ENCODE measurements around the gene TEAD4. TPM values are rescaled to one million over a fixed set of nuclear protein-coding genes. Genes with fewer than 3 reads are reported as not detected.

Gene TEAD4
- total RNA-seq, 1 experiment from 2014 or later, result 39.8 TPM

DNA sequence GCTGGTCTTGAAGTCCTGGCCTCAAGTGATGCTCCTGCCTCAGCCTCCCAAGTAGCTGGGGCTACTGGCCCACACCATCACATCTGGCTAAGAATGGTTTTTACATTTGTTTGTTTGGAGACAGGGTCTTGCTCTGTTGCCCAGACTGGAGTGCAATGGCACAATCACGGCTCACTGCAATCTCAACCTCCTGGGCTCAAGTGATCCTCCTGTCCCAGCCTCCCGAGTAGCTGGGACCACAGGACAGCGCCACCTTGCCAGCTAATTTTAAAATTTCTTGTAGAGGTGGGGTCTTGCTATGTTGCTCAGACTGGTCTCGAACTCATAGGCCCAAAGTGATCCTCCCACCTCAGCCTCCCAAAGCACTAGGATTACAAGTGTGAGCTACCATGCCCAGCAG lies 89.3 kb downstream of the TEAD4 start:
- CTCF ChIA-PET, result no interaction called here
- intact Hi-C loops (cut with micrococcal nuclease; ENCODE audit: unreplicated experiment), result no loop called here

DNA sequence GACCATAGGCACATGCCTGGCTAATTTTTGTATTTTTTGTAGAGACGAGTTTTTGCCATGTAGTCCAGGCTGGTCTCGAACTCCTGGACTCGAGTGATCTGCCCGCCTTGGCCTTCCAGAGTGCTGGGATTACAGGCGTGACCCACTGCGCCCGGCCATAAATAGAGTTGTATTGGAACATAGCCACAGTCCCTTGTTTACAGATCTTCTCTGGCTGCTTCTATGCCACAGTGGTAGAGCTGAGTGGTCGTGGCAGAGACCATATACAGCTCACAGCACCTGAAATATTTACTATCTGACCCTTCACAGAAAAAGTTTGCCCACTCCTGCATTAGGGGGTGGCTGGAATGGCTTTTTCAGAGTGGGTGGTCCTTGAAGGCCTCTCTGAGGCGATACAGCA lies 90.0 kb downstream of the TEAD4 start:
- H3K27me3 ChIP-seq (replicated peaks; ENCODE audit: insufficient read depth, low read depth, low read length, poor library complexity), result no peaks in the 10 kb centered on the region
- ChIA-PET POLR2A (ENCODE audit: low non-redundant PET) (no interaction called here), CTCF (no interaction called here)
- intact Hi-C loops (cut with micrococcal nuclease; ENCODE audit: unreplicated experiment), result no loop called here
- H3K36me3 ChIP-seq (ENCODE audit: insufficient read depth, low read length, poor library complexity, severe bottlenecking), result no peaks in the 10 kb centered on the region
- no TSS peak for BruUV-seq (replicated peaks)
- H3K27ac ChIP-seq (ENCODE audit: low read depth, low read length, poor library complexity, severe bottlenecking), result no peak overlapping the region
- no peak for DNase-seq (ENCODE audit: low spot score)
- no peaks in the 10 kb centered on the region for H3K9me3 ChIP-seq (ENCODE audit: low read depth, low read length, poor library complexity, severe bottlenecking)
- no peak for TF ChIP-seq EZH2 (IDR thresholded peaks at IDR 0.05; ENCODE audit: borderline replicate concordance, low read depth, low read length, poor library complexity, severe bottlenecking)
- TF ChIP-seq, protein P1, sequence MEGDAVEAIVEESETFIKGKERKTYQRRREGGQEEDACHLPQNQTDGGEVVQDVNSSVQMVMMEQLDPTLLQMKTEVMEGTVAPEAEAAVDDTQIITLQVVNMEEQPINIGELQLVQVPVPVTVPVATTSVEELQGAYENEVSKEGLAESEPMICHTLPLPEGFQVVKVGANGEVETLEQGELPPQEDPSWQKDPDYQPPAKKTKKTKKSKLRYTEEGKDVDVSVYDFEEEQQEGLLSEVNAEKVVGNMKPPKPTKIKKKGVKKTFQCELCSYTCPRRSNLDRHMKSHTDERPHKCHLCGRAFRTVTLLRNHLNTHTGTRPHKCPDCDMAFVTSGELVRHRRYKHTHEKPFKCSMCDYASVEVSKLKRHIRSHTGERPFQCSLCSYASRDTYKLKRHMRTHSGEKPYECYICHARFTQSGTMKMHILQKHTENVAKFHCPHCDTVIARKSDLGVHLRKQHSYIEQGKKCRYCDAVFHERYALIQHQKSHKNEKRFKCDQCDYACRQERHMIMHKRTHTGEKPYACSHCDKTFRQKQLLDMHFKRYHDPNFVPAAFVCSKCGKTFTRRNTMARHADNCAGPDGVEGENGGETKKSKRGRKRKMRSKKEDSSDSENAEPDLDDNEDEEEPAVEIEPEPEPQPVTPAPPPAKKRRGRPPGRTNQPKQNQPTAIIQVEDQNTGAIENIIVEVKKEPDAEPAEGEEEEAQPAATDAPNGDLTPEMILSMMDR (conservative IDR thresholded peaks at IDR 0.05; ENCODE audit: low read depth, low read length), result no peak
- H3K4me3 ChIP-seq (ENCODE audit: low read depth, low read length, poor library complexity, severe bottlenecking), result no peak overlapping the region
- peaks cover 8% of the 10 kb centered on the region for H3K4me1 ChIP-seq (ENCODE audit: insufficient read depth, low read length, poor library complexity, severe bottlenecking)

More for the DNA sequence above, 89.3 kb downstream of the TEAD4 start:
- Histone ChIP-seq H3K9me3 (ENCODE audit: low read depth, low read length, poor library complexity, severe bottlenecking) (no peaks in the 10 kb centered on the region), H3K4me3 (ENCODE audit: low read depth, low read length, poor library complexity, severe bottlenecking) (no peak overlapping the region), H3K27me3 (replicated peaks; ENCODE audit: insufficient read depth, low read depth, low read length, poor library complexity) (no peaks in the 10 kb centered on the region), H3K4me1 (ENCODE audit: insufficient read depth, low read length, poor library complexity, severe bottlenecking) (peaks cover 8% of the 10 kb centered on the region), H3K27ac (ENCODE audit: low read depth, low read length, poor library complexity, severe bottlenecking) (no peak overlapping the region), H3K36me3 (ENCODE audit: insufficient read depth, low read length, poor library complexity, severe bottlenecking) (no peaks in the 10 kb centered on the region)
- POLR2A ChIA-PET (ENCODE audit: low non-redundant PET), result no interaction called here
- no peak for DNase-seq (ENCODE audit: low spot score)
- TF ChIP-seq EZH2 (IDR thresholded peaks at IDR 0.05; ENCODE audit: borderline replicate concordance, low read depth, low read length, poor library complexity, severe bottlenecking), result no peak
- TF ChIP-seq, protein P1 (conservative IDR thresholded peaks at IDR 0.05; ENCODE audit: low read depth, low read length), result no peak
- no TSS peak for BruUV-seq (replicated peaks)

DNA sequence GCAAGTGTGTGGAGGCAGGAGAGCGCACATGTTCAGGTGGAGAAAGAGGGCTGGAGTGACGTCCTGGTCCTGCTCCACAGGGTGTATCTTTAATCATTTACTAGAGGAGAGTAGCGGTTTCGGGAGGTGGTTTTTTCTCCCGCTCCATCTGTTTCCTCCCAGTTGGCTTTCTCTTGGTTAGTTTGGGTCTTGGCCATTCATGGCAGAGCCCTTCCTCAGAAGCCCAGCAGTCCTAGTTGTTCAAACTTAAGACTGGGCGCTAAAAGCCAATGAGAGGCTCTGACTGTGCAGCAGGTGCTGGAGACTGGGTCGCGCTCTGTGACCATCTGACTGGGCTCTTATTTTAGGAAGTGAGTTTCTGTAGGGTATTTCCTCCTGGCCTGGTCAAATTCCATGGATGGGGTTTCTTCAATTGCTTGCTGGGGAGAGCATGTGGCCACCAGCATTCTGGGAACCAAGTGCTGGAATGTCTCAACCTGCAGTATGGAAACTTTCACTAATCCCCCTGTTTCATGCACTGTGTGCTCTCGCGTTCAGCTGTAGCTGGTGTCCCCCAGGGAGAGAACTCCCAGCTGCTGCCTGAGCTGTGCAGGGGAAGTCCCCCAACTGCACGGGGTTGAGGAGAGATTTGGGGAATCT lies 90.5 kb downstream of the TEAD4 start:
- ChIA-PET CTCF (interaction anchor here (1.2 kb wide), 1 partner anchor 8 kb away, joined by 3 read pairs; no protein-coding TSS in a partner anchor), POLR2A (ENCODE audit: low non-redundant PET) (interaction anchor here (0.8 kb wide), 1 partner anchor 137 kb away, joined by 3 read pairs; no protein-coding TSS in a partner anchor)
- Histone ChIP-seq H3K4me3 (ENCODE audit: low read depth, low read length, poor library complexity, severe bottlenecking) (no peak overlapping the region), H3K36me3 (ENCODE audit: insufficient read depth, low read length, poor library complexity, severe bottlenecking) (no peaks in the 10 kb centered on the region), H3K27ac (ENCODE audit: low read depth, low read length, poor library complexity, severe bottlenecking) (no peak overlapping the region), H3K9me3 (ENCODE audit: low read depth, low read length, poor library complexity, severe bottlenecking) (no peaks in the 10 kb centered on the region), H3K4me1 (ENCODE audit: insufficient read depth, low read length, poor library complexity, severe bottlenecking) (peaks cover 8% of the 10 kb centered on the region), H3K27me3 (replicated peaks; ENCODE audit: insufficient read depth, low read depth, low read length, poor library complexity) (no peaks in the 10 kb centered on the region)
- intact Hi-C loops (cut with micrococcal nuclease; ENCODE audit: unreplicated experiment), result no loop called here
- peak; percentile 73 for DNase-seq (ENCODE audit: low spot score)
- no TSS peak for BruUV-seq (replicated peaks)
- no peak for TF ChIP-seq EZH2 (IDR thresholded peaks at IDR 0.05; ENCODE audit: borderline replicate concordance, low read depth, low read length, poor library complexity, severe bottlenecking)
- TF ChIP-seq, protein P1 (conservative IDR thresholded peaks at IDR 0.05; ENCODE audit: low read depth, low read length), result no peak

Measured in A673 (cell line).